Common myeloid progenitor, CD34-positive (primary cell): Measurements from ENCODE around the gene ANO4.

ENCODE experiments used
- CTCF ChIA-PET: fragments of 350-600 bp; sonication (Branson Sonifier 250); formaldehyde crosslinking; loops from one replicate; lab custom pipeline; 2021; ENCODE audit warnings: antibody characterized with exemption; lab: Charles Lee
- POLR2A ChIA-PET: fragments of 350-600 bp; sonication (Branson Sonifier 250); formaldehyde crosslinking; loops from one replicate; lab custom pipeline; 2021; ENCODE audit warnings: antibody characterized with exemption; lab: Charles Lee
- DNase-seq, 3 donors: peaks; one replicate each; pipeline versions ENCODE4 v3.0.0 to v3.0.0-alpha.2; 2013
- H3K27ac ChIP-seq, 2 experiments: 1 replicate in 1 of 2; 2 replicates in 1 of 2; pipeline ENCODE4 v1.7.0; 2013; ENCODE audit warnings: inconsistent platforms in 2 of 2, low read length in 2 of 2, mild to moderate bottlenecking in 2 of 2, low read depth in 1 of 2, moderate library complexity in 1 of 2; ENCODE audit not compliant: severe bottlenecking in 2 of 2, insufficient read depth in 1 of 2, poor library complexity in 1 of 2
- H3K27me3 ChIP-seq, 5 experiments: replicated peaks in 2 of 5; 1 replicate in 3 of 5; 2 replicates in 2 of 5; pipeline versions ENCODE4 v1.6.1 to v1.7.0; 2013; ENCODE audit warnings: low read length in 4 of 5, mild to moderate bottlenecking in 2 of 5, moderate library complexity in 2 of 5, inconsistent platforms in 1 of 5; ENCODE audit not compliant: insufficient read depth in 5 of 5, control insufficient read depth in 4 of 5
- H3K36me3 ChIP-seq, 4 experiments: 1 replicate in 2 of 4; 2 replicates in 2 of 4; pipeline versions ENCODE4 v1.6.1 to v1.7.0; 2013; ENCODE audit warnings: low read length in 3 of 4, control low read depth in 1 of 4, mild to moderate bottlenecking in 1 of 4; ENCODE audit not compliant: control insufficient read depth in 4 of 4, insufficient read depth in 4 of 4
- H3K4me1 ChIP-seq, 4 experiments: 1 replicate in 3 of 4; 2 replicates in 1 of 4; pipeline versions ENCODE4 v1.6.1 to v1.7.1; 2013; ENCODE audit warnings: low read length in 3 of 4, mild to moderate bottlenecking in 3 of 4, control low read depth in 1 of 4, inconsistent platforms in 1 of 4, moderate library complexity in 1 of 4; ENCODE audit not compliant: control insufficient read depth in 4 of 4, insufficient read depth in 4 of 4; ENCODE audit errors: control extremely low read depth in 1 of 4
- H3K4me3 ChIP-seq, 7 experiments: 1 replicate in 4 of 7; 2 replicates in 3 of 7; pipeline versions ENCODE4 v1.5.1 to v1.7.0; 2013; ENCODE audit warnings: mild to moderate bottlenecking in 7 of 7, low read length in 6 of 7, moderate library complexity in 6 of 7, inconsistent platforms in 2 of 7, low read depth in 2 of 7, control low read depth in 1 of 7; ENCODE audit not compliant: insufficient read depth in 4 of 7, control insufficient read depth in 1 of 7; ENCODE audit errors: extremely low read depth in 1 of 7
- H3K9me3 ChIP-seq, 5 experiments: 1 replicate in 4 of 5; 2 replicates in 1 of 5; pipeline versions ENCODE4 v1.6.1 to v1.7.1; 2013; ENCODE audit warnings: low read length in 4 of 5, mild to moderate bottlenecking in 2 of 5, inconsistent platforms in 1 of 5, low read depth in 1 of 5, moderate library complexity in 1 of 5; ENCODE audit not compliant: control insufficient read depth in 4 of 5, insufficient read depth in 2 of 5; ENCODE audit errors: control extremely low read depth in 1 of 5
- WGBS: methylation state at CpG from one replicate; pipeline ENCODE4 v1.1.5; 2013; ENCODE audit not compliant: insufficient coverage; 5-methylcytosine and 5-hydroxymethylcytosine counted together

Gene ANO4

DNA sequence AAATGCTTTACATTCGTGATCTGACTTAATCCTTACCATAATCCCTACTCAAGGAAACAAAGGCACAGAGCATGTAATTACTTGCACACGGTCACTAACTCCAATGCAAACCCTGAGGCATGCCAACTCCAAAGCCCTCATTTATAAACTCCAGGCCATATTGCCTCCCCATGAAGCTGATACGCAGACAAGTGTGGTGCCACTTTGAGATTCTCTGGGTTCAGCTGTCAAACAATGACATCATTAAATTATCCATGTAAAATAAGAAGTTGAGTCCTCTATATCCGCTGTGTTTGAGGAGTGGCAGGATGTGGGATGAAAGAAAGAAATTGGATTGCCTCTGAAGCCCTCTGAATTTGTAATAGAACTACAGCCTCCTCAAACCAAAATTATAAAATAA, 62.8 kb downstream of the ANO4 start:
- DNase-seq, result no peak
- peaks cover 0 to 2% (median 0%) of the 10 kb centered on the region in 5 experiments for H3K27me3 ChIP-seq
- CTCF ChIA-PET, result no interaction called here
- H3K9me3 ChIP-seq, result no peaks in the 10 kb centered on the region
- no peaks in the 10 kb centered on the region for H3K36me3 ChIP-seq
- H3K4me1 ChIP-seq, result no peaks in the 10 kb centered on the region
- 100% methylated on average over 1 of the region's 4 CpGs for WGBS
- no peak overlapping the region for H3K27ac ChIP-seq
- no peak overlapping the region for H3K4me3 ChIP-seq
- POLR2A ChIA-PET, result no interaction called here

GRCh38 chr12:100857971-100858370, 63.4 kb downstream of the ANO4 start:
- Histone ChIP-seq H3K4me1 (no peaks in the 10 kb centered on the region), H3K36me3 (no peaks in the 10 kb centered on the region), H3K9me3 (no peaks in the 10 kb centered on the region), H3K27me3 (peaks cover 0 to 2% (median 0%) of the 10 kb centered on the region in 5 experiments), H3K27ac (no peak overlapping the region), H3K4me3 (no peak overlapping the region)
- 100% methylated on average over 1 of the region's 1 CpG for WGBS
- DNase-seq, result no peak
- POLR2A ChIA-PET, result no interaction called here
- CTCF ChIA-PET, result no interaction called here

GRCh38 chr12:100858656-100859055, 64.1 kb downstream of the ANO4 start:
- POLR2A ChIA-PET, result interaction anchor here (0.7 kb wide), 1 partner anchor 1818 kb away, joined by 3 read pairs; no protein-coding TSS in a partner anchor
- H3K4me3 ChIP-seq, result no peak overlapping the region
- H3K36me3 ChIP-seq, result no peaks in the 10 kb centered on the region
- H3K27ac ChIP-seq, result no peak overlapping the region
- peaks cover 0 to 2% (median 0%) of the 10 kb centered on the region in 5 experiments for H3K27me3 ChIP-seq
- H3K9me3 ChIP-seq, result no peaks in the 10 kb centered on the region
- H3K4me1 ChIP-seq, result no peaks in the 10 kb centered on the region
- CTCF ChIA-PET, result no interaction called here
- DNase-seq, result no peak
- 40% methylated on average over 1 of the region's 1 CpG for WGBS

- CTCF ChIA-PET, result interaction anchor here (1.3 kb wide), 1 partner anchor 391 kb away, joined by 3 read pairs; no protein-coding TSS in a partner anchor
- Histone ChIP-seq H3K27me3 (peaks cover 0 to 2% (median 0%) of the 10 kb centered on the region in 5 experiments), H3K27ac (no peak overlapping the region), H3K4me1 (no peaks in the 10 kb centered on the region), H3K36me3 (no peaks in the 10 kb centered on the region), H3K9me3 (no peaks in the 10 kb centered on the region), H3K4me3 (no peak overlapping the region)
- DNase-seq, result no peak
- POLR2A ChIA-PET, result interaction anchor here (0.7 kb wide), 1 partner anchor 1818 kb away, joined by 3 read pairs; no protein-coding TSS in a partner anchor
- WGBS, result 78% methylated on average over 1 of the region's 5 CpGs
Observed at GRCh38 chr12:100859063-100859627, 64.6 kb downstream of the ANO4 start.

GRCh38 chr12:100860611-100861010, 66.0 kb downstream of the ANO4 start:
- Histone ChIP-seq H3K9me3 (no peaks in the 10 kb centered on the region), H3K27ac (no peak overlapping the region), H3K4me3 (no peak overlapping the region), H3K4me1 (no peaks in the 10 kb centered on the region), H3K27me3 (no peaks in the 10 kb centered on the region), H3K36me3 (no peaks in the 10 kb centered on the region)
- WGBS, result 98% methylated on average over 7 of the region's 8 CpGs
- ChIA-PET CTCF (interaction anchor here (1.3 kb wide), 1 partner anchor 389 kb away, joined by 3 read pairs; no protein-coding TSS in a partner anchor), POLR2A (no interaction called here)
- DNase-seq, result no peak

DNA sequence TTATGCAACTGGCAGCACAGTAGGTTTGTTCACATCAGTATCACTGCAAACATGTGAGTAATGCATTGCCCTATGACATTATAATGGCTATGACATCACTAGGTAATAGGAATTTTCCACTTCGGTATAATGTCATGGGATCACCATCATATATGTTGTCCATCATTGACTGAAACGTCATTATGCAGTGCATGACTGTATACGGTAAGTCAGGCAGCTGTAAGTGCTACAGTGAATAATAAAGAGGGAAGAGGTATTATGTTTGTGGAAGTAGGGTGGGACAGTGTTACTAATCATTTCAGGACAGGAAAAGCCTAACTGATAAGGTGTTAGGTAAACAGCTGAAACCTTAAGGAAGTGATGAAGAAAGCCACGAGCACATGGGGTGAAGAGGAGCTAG, 68.1 kb downstream of the ANO4 start:
- ChIA-PET CTCF (no interaction called here), POLR2A (interaction anchor here (0.6 kb wide), 1 partner anchor 8 kb away, joined by 3 read pairs; no protein-coding TSS in a partner anchor)
- H3K36me3 ChIP-seq, result no peaks in the 10 kb centered on the region
- H3K4me1 ChIP-seq, result no peaks in the 10 kb centered on the region
- WGBS, result 62% methylated on average over 4 of the region's 4 CpGs
- DNase-seq, result no peak
- H3K9me3 ChIP-seq, result no peaks in the 10 kb centered on the region
- H3K27ac ChIP-seq, result no peak overlapping the region
- H3K4me3 ChIP-seq, result no peak overlapping the region
- H3K27me3 ChIP-seq, result no peaks in the 10 kb centered on the region

DNA sequence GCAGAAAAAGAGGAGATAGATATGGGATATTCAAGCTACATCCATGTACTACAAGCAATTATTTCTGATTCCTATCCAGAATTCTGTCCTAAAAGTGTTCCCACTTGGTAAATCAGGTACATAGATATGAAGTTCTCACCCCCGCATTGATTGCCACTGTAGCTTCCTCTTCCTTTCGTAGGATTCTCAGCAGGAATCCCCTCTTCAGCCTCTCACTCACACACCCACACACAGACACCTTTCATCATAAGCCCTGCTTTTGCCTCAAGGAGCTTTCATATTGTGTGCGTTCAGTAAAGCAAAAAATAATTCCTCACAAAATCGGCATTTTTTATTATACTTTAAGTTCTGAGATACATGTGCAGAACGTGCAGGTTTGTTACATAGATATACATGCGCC, 69.8 kb downstream of the ANO4 start:
- ChIA-PET CTCF (no interaction called here), POLR2A (no interaction called here)
- H3K36me3 ChIP-seq, result no peaks in the 10 kb centered on the region
- H3K4me1 ChIP-seq, result no peaks in the 10 kb centered on the region
- H3K9me3 ChIP-seq, result no peaks in the 10 kb centered on the region
- no peaks in the 10 kb centered on the region for H3K27me3 ChIP-seq
- DNase-seq, result no peak
- no peak overlapping the region for H3K27ac ChIP-seq
- WGBS, result 85% methylated on average over 6 of the region's 6 CpGs
- no peak overlapping the region for H3K4me3 ChIP-seq
